ENCODE results near the gene RRM2.
A peak's percentile ranks its signal among the peaks of the same experiment; 100 is the strongest.

Gene RRM2

GRCh38 chr2:10083692-10084211 is 38.8 kb upstream of the RRM2 start:
- peak; percentile 46 for DNase-seq (ENCODE audit: low spot score)
- in situ Hi-C loops (cut with MboI; ENCODE audit: low sequenced_read_pairs, unreplicated experiment): no loop called here
- no peak for TF ChIP-seq CTCF (IDR thresholded peaks at IDR 0.05; ENCODE audit: borderline replicate concordance, control extremely low read depth, extremely low read depth, insufficient read depth, missing control alignments)

- DNase-seq (ENCODE audit: low spot score): no peak
- in situ Hi-C loops (cut with MboI; ENCODE audit: low sequenced_read_pairs, unreplicated experiment): no loop called here
- TF ChIP-seq CTCF (IDR thresholded peaks at IDR 0.05; ENCODE audit: borderline replicate concordance, control extremely low read depth, extremely low read depth, insufficient read depth, missing control alignments): no peak
Observed at GRCh38 chr2:10084223-10084865, 38.2 kb upstream of the RRM2 start.

GRCh38 chr2:10085043-10085667 is 37.4 kb upstream of the RRM2 start:
- TF ChIP-seq CTCF (IDR thresholded peaks at IDR 0.05; ENCODE audit: borderline replicate concordance, control extremely low read depth, extremely low read depth, insufficient read depth, missing control alignments): no peak
- in situ Hi-C loops (cut with MboI; ENCODE audit: low sequenced_read_pairs, unreplicated experiment): no loop called here
- no peak for DNase-seq (ENCODE audit: low spot score)

- in situ Hi-C loops (cut with MboI; ENCODE audit: low sequenced_read_pairs, unreplicated experiment): no loop called here
- TF ChIP-seq CTCF (IDR thresholded peaks at IDR 0.05; ENCODE audit: borderline replicate concordance, control extremely low read depth, extremely low read depth, insufficient read depth, missing control alignments): no peak
- no peak for DNase-seq (ENCODE audit: low spot score)
Observed at GRCh38 chr2:10085668-10086059, 36.9 kb upstream of the RRM2 start.

- in situ Hi-C loops (cut with MboI; ENCODE audit: low sequenced_read_pairs, unreplicated experiment): no loop called here
- DNase-seq (ENCODE audit: low spot score): no peak
- TF ChIP-seq CTCF (IDR thresholded peaks at IDR 0.05; ENCODE audit: borderline replicate concordance, control extremely low read depth, extremely low read depth, insufficient read depth, missing control alignments): no peak
Observed at GRCh38 chr2:10086950-10087349, 35.6 kb upstream of the RRM2 start.

GRCh38 chr2:10087360-10087759 is 35.2 kb upstream of the RRM2 start:
- in situ Hi-C loops (cut with MboI; ENCODE audit: low sequenced_read_pairs, unreplicated experiment): no loop called here
- no peak for DNase-seq (ENCODE audit: low spot score)
- TF ChIP-seq CTCF (IDR thresholded peaks at IDR 0.05; ENCODE audit: borderline replicate concordance, control extremely low read depth, extremely low read depth, insufficient read depth, missing control alignments): no peak

All from GM13976 (cell line).